ENCODE data around the gene LCP1.

The LCP1 gene

GRCh38 chr13:46121597-46122163 lies 60.3 kb downstream of the LCP1 start:
- TF ChIP-seq SPI1 (IDR thresholded peaks at IDR 0.05; ENCODE audit: borderline replicate concordance, low read depth) (no peak), GABPA (IDR thresholded peaks at IDR 0.05; ENCODE audit: low read depth) (no peak), CTCF (IDR thresholded peaks at IDR 0.05; ENCODE audit: insufficient read depth, low read length) (no peak), REST (IDR thresholded peaks at IDR 0.05; ENCODE audit: insufficient replicate concordance, low read depth) (no peak), POLR2AphosphoS5 (IDR thresholded peaks at IDR 0.05; ENCODE audit: low read depth) (no peak)
- Histone ChIP-seq H3K27ac (replicated peaks) (no peak overlapping the region), H3K4me3 (replicated peaks; ENCODE audit: insufficient read depth, low read length) (no peak overlapping the region), H3K27me3 (ENCODE audit: insufficient read depth, poor library complexity, severe bottlenecking) (no peaks in the 10 kb centered on the region)
- no peak for DNase-seq (ENCODE audit: low read depth in 1 of 2, low spot score in 1 of 2)

- Histone ChIP-seq H3K27me3 (ENCODE audit: insufficient read depth, poor library complexity, severe bottlenecking) (no peaks in the 10 kb centered on the region), H3K4me3 (replicated peaks; ENCODE audit: insufficient read depth, low read length) (no peak overlapping the region), H3K27ac (replicated peaks) (no peak overlapping the region)
- no peak for DNase-seq (ENCODE audit: low read depth in 1 of 2, low spot score in 1 of 2)
- TF ChIP-seq REST (IDR thresholded peaks at IDR 0.05; ENCODE audit: insufficient replicate concordance, low read depth) (no peak), CTCF (IDR thresholded peaks at IDR 0.05; ENCODE audit: insufficient read depth, low read length) (no peak), GABPA (IDR thresholded peaks at IDR 0.05; ENCODE audit: low read depth) (no peak), SPI1 (IDR thresholded peaks at IDR 0.05; ENCODE audit: borderline replicate concordance, low read depth) (no peak), POLR2AphosphoS5 (IDR thresholded peaks at IDR 0.05; ENCODE audit: low read depth) (no peak)
Observed at GRCh38 chr13:46121033-46121432, 60.9 kb downstream of the LCP1 start.

GRCh38 chr13:46119883-46120614 lies 61.9 kb downstream of the LCP1 start:
- TF ChIP-seq SPI1 (IDR thresholded peaks at IDR 0.05; ENCODE audit: borderline replicate concordance, low read depth) = no peak
- TF ChIP-seq POLR2AphosphoS5 (IDR thresholded peaks at IDR 0.05; ENCODE audit: low read depth) = no peak
- TF ChIP-seq CTCF (IDR thresholded peaks at IDR 0.05; ENCODE audit: insufficient read depth, low read length) = no peak
- no peak for TF ChIP-seq GABPA (IDR thresholded peaks at IDR 0.05; ENCODE audit: low read depth)
- no peak for TF ChIP-seq REST (IDR thresholded peaks at IDR 0.05; ENCODE audit: insufficient replicate concordance, low read depth)
- H3K27me3 ChIP-seq (ENCODE audit: insufficient read depth, poor library complexity, severe bottlenecking) = no peaks in the 10 kb centered on the region
- no peak overlapping the region for H3K4me3 ChIP-seq (replicated peaks; ENCODE audit: insufficient read depth, low read length)
- DNase-seq (ENCODE audit: low read depth in 1 of 2, low spot score in 1 of 2) = no peak
- no peak overlapping the region for H3K27ac ChIP-seq (replicated peaks)

Measured in HL-60 (cell line).